Kidney (tissue), 14 donors: Measurements from ENCODE around the gene SYNC. TPM values are rescaled to one million over a fixed set of nuclear protein-coding genes. Genes with fewer than 3 reads are reported as not detected.

Experiments
- DNase-seq, 5 donors: peaks; one replicate each; pipeline ENCODE4 v3.0.0-alpha.2; 2013 to 2020
- FAIRE-seq: peaks from 2 replicates; lab custom pipeline; 2012; peaks lifted over from hg19 to GRCh38; lab: Jason Lieb, UNC
- H3K27ac ChIP-seq, 2 donors: one replicate each; pipeline ENCODE4 v1.7.0; 2013; ENCODE audit warnings: low read depth in 2 of 2, low read length in 2 of 2, inconsistent platforms in 1 of 2
- H3K27me3 ChIP-seq: one replicate; pipeline ENCODE4 v1.7.1; 2013; ENCODE audit warnings: low read length, inconsistent platforms; ENCODE audit not compliant: control insufficient read depth, insufficient read depth
- H3K36me3 ChIP-seq, 3 donors: one replicate each; pipeline versions ENCODE4 v1.7.0 to v1.7.1; 2013; ENCODE audit warnings: low read length in 3 of 3, control low read depth in 1 of 3, inconsistent platforms in 1 of 3; ENCODE audit not compliant: insufficient read depth in 3 of 3, control insufficient read depth in 2 of 3
- H3K4me1 ChIP-seq, 3 donors: one replicate each; pipeline versions ENCODE4 v1.7.0 to v1.7.1; 2013; ENCODE audit warnings: low read length in 3 of 3, inconsistent platforms in 1 of 3, low read depth in 1 of 3; ENCODE audit not compliant: control insufficient read depth in 2 of 3, insufficient read depth in 2 of 3
- H3K4me3 ChIP-seq, 3 donors: one replicate each; pipeline versions ENCODE4 v1.7.0 to v1.8.1; 2013; ENCODE audit warnings: low read length in 3 of 3, control low read depth in 1 of 3, inconsistent platforms in 1 of 3
- H3K9ac ChIP-seq, 3 donors: one replicate each; pipeline versions ENCODE4 v1.7.0 to v1.7.1; 2013; ENCODE audit warnings: low read length in 3 of 3, control low read depth in 1 of 3, inconsistent platforms in 1 of 3
- H3K9me3 ChIP-seq, 3 donors: one replicate each; pipeline versions ENCODE4 v1.7.0 to v1.7.1; 2013; ENCODE audit warnings: low read length in 3 of 3, control low read depth in 1 of 3, inconsistent platforms in 1 of 3; ENCODE audit not compliant: control insufficient read depth in 2 of 3, insufficient read depth in 1 of 3
- CTCF ChIP-seq: IDR thresholded peaks from 3 replicates; pipeline ENCODE4 v1.5.1; 2012; ENCODE audit warnings: mild to moderate bottlenecking, moderate library complexity, borderline replicate concordance; ENCODE audit not compliant: insufficient read depth; ENCODE audit errors: extremely low read depth
- intact Hi-C: fragments of 100-400 bp; cut with DNase I; formaldehyde crosslinking; loops from one replicate; pipeline ENCODE4 v1.11.1; 2022
- polyA plus RNA-seq: library from polyadenylated mRNA; stranded (reverse); fragments of 350-450 nt; fragmentation: Illumina TruSeq; extraction: RNeasy Lipid Tissue Mini Kit (QIAGEN cat#74804); gene quantifications from one replicate; pipeline ENCODE4 v1.2.3, GENCODE V29; 2014; ENCODE audit warnings: low read depth, low replicate concordance; ENCODE audit not compliant: insufficient read depth
- total RNA-seq: library from RNA; stranded (reverse); fragmentation: NEBNext Ultra II Directional; extraction: Animal tissue kit (Norgen Biotek cat#: 25700); gene quantifications from one replicate; pipeline ENCODE4 v1.2.1, GENCODE V29; 2021
- donor health status: control.
- donor health status: control.
- donor health status: control.
- donor health status: control.
- donor health status: control.
- donor health status: DM: yes; HTN: yes; CAD: no.
- donor health status: Normal renal cell carcinoma (clear cell type).

The SYNC gene
- total and polyA plus RNA-seq, 2 donors from 2014 or later = 1.4 to 5.5 TPM

- DNase-seq (no peak), FAIRE-seq (no peak)
- Histone ChIP-seq H3K27me3 (no peaks in the 10 kb centered on the region), H3K4me3 (no peak overlapping the region), H3K9ac (no peak overlapping the region), H3K9me3 (no peaks in the 10 kb centered on the region), H3K27ac (no peak overlapping the region), H3K4me1 (peaks cover 0 to 8% (median 6%) of the 10 kb centered on the region in 3 donors), H3K36me3 (no peaks in the 10 kb centered on the region)
- intact Hi-C loops = no loop called here
- no peak for TF ChIP-seq CTCF
Measured at GRCh38 chr1:32719681-32720275, 17.2 kb upstream of the SYNC start.

- H3K9ac ChIP-seq = no peak overlapping the region
- FAIRE-seq (no peak), DNase-seq (peak in 1 of 5 donors; percentile 30)
- H3K4me1 ChIP-seq = peaks cover 0 to 8% (median 4%) of the 10 kb centered on the region in 3 donors
- no peaks in the 10 kb centered on the region for H3K9me3 ChIP-seq
- no peak overlapping the region for H3K4me3 ChIP-seq
- H3K36me3 ChIP-seq = no peaks in the 10 kb centered on the region
- H3K27me3 ChIP-seq = no peaks in the 10 kb centered on the region
- H3K27ac ChIP-seq = no peak overlapping the region
- intact Hi-C loops = no loop called here
- no peak for TF ChIP-seq CTCF
Measured at GRCh38 chr1:32718527-32718926, 16.0 kb upstream of the SYNC start.

GRCh38 chr1:32718036-32718435 lies 15.5 kb upstream of the SYNC start:
- no peak overlapping the region for H3K27ac ChIP-seq
- H3K4me3 ChIP-seq = no peak overlapping the region
- H3K27me3 ChIP-seq = no peaks in the 10 kb centered on the region
- H3K4me1 ChIP-seq = peaks cover 0 to 8% (median 4%) of the 10 kb centered on the region in 3 donors
- H3K9me3 ChIP-seq = no peaks in the 10 kb centered on the region
- no peak overlapping the region for H3K9ac ChIP-seq
- DNase-seq (no peak), FAIRE-seq (no peak)
- H3K36me3 ChIP-seq = no peaks in the 10 kb centered on the region
- intact Hi-C loops = no loop called here
- no peak for TF ChIP-seq CTCF

GRCh38 chr1:32717503-32717902 lies 14.9 kb upstream of the SYNC start:
- TF ChIP-seq CTCF = no peak
- Histone ChIP-seq H3K4me1 (peaks cover 0 to 8% (median 4%) of the 10 kb centered on the region in 3 donors), H3K36me3 (no peaks in the 10 kb centered on the region), H3K27me3 (no peaks in the 10 kb centered on the region), H3K9me3 (no peaks in the 10 kb centered on the region), H3K9ac (no peak overlapping the region), H3K27ac (peak overlapping the region in 1 of 2 donors; percentile 67), H3K4me3 (no peak overlapping the region)
- intact Hi-C loops = no loop called here
- DNase-seq = no peak
- no peak for FAIRE-seq
